ENCODE data around the gene FBXO44. TPM values are rescaled to one million over a fixed set of nuclear protein-coding genes. Genes with fewer than 3 reads are reported as not detected.
A peak's percentile ranks its signal among the peaks of the same experiment; 100 is the strongest.

The FBXO44 gene
- total RNA-seq, 2 experiments from 2014 or later: 14.4 to 15.9 TPM

- no peak for DNase-seq
- no peaks in the 10 kb centered on the region for H3K9me3 Mint-ChIP-seq
- peaks cover 16% of the 10 kb centered on the region for H3K27me3 Mint-ChIP-seq
- H3K4me3 Mint-ChIP-seq: no peak overlapping the region
- H3K27ac Mint-ChIP-seq: no peak overlapping the region
- peaks cover 4% of the 10 kb centered on the region for H3K36me3 Mint-ChIP-seq
- H3K4me1 Mint-ChIP-seq: peaks cover 7% of the 10 kb centered on the region
Measured at GRCh38 chr1:11684070-11684469, 29.4 kb downstream of the FBXO44 start.

GRCh38 chr1:11685210-11685752 lies 30.6 kb downstream of the FBXO44 start:
- Mint-ChIP-seq H3K36me3 (no peaks in the 10 kb centered on the region), H3K27me3 (peaks cover 27% of the 10 kb centered on the region), H3K27ac (no peak overlapping the region), H3K4me3 (no peak overlapping the region), H3K4me1 (peaks cover 9% of the 10 kb centered on the region), H3K9me3 (no peaks in the 10 kb centered on the region)
- DNase-seq: no peak

- Mint-ChIP-seq H3K4me1 (peaks cover 19% of the 10 kb centered on the region), H3K9me3 (no peaks in the 10 kb centered on the region), H3K27ac (no peak overlapping the region), H3K27me3 (peaks cover 51% of the 10 kb centered on the region), H3K4me3 (no peak overlapping the region), H3K36me3 (no peaks in the 10 kb centered on the region)
- DNase-seq: no peak
Measured at GRCh38 chr1:11688506-11688905, 33.8 kb downstream of the FBXO44 start.

GRCh38 chr1:11690397-11691301 lies 36.0 kb downstream of the FBXO44 start:
- no peaks in the 10 kb centered on the region for H3K36me3 Mint-ChIP-seq
- H3K27ac Mint-ChIP-seq: no peak overlapping the region
- DNase-seq: no peak
- peaks cover 57% of the 10 kb centered on the region for H3K27me3 Mint-ChIP-seq
- H3K4me3 Mint-ChIP-seq: no peak overlapping the region
- peaks cover 24% of the 10 kb centered on the region for H3K4me1 Mint-ChIP-seq
- no peaks in the 10 kb centered on the region for H3K9me3 Mint-ChIP-seq

GRCh38 chr1:11691302-11691914 lies 36.7 kb downstream of the FBXO44 start, which contains the start of gene DRAXIN:
Gene DRAXIN (plus strand): TSS chr1:11691710. CDS start chr1:11706259, 14,549 bp downstream.
- H3K4me3 Mint-ChIP-seq: peak within 1 kb of the TSS; percentile 63
- no peaks in the 10 kb centered on the region for H3K9me3 Mint-ChIP-seq
- H3K36me3 Mint-ChIP-seq: no peaks in the 10 kb centered on the region
- peak; percentile 21 for DNase-seq
- no peak within 1 kb of the TSS for H3K27ac Mint-ChIP-seq
- H3K27me3 Mint-ChIP-seq: peaks cover 57% of the 10 kb centered on the region
- peaks cover 24% of the 10 kb centered on the region for H3K4me1 Mint-ChIP-seq

GRCh38 chr1:11691928-11692711 lies 37.4 kb downstream of the FBXO44 start:
- Mint-ChIP-seq H3K27ac (no peak overlapping the region), H3K4me1 (peaks cover 24% of the 10 kb centered on the region), H3K4me3 (peak overlapping the region; percentile 63), H3K27me3 (peaks cover 57% of the 10 kb centered on the region), H3K9me3 (no peaks in the 10 kb centered on the region), H3K36me3 (no peaks in the 10 kb centered on the region)
- no peak for DNase-seq

GRCh38 chr1:11693024-11693590 lies 38.4 kb downstream of the FBXO44 start:
- Mint-ChIP-seq H3K9me3 (no peaks in the 10 kb centered on the region), H3K4me3 (peak overlapping the region; percentile 11), H3K36me3 (no peaks in the 10 kb centered on the region), H3K27ac (no peak overlapping the region), H3K4me1 (peaks cover 27% of the 10 kb centered on the region), H3K27me3 (peaks cover 50% of the 10 kb centered on the region)
- peak; percentile 51 for DNase-seq

GRCh38 chr1:11693917-11694316 lies 39.2 kb downstream of the FBXO44 start:
- Mint-ChIP-seq H3K9me3 (no peaks in the 10 kb centered on the region), H3K4me1 (peaks cover 27% of the 10 kb centered on the region), H3K4me3 (no peak overlapping the region), H3K27ac (no peak overlapping the region), H3K27me3 (peaks cover 42% of the 10 kb centered on the region), H3K36me3 (no peaks in the 10 kb centered on the region)
- no peak for DNase-seq

- Mint-ChIP-seq H3K27me3 (peaks cover 24% of the 10 kb centered on the region), H3K36me3 (no peaks in the 10 kb centered on the region), H3K27ac (no peak overlapping the region), H3K4me1 (peaks cover 18% of the 10 kb centered on the region), H3K4me3 (no peak overlapping the region), H3K9me3 (no peaks in the 10 kb centered on the region)
- no peak for DNase-seq
Measured at GRCh38 chr1:11695861-11696260, 41.2 kb downstream of the FBXO44 start.

- no peak overlapping the region for H3K27ac Mint-ChIP-seq
- H3K4me1 Mint-ChIP-seq: peaks cover 15% of the 10 kb centered on the region
- DNase-seq: no peak
- H3K4me3 Mint-ChIP-seq: no peak overlapping the region
- H3K27me3 Mint-ChIP-seq: peaks cover 19% of the 10 kb centered on the region
- no peaks in the 10 kb centered on the region for H3K9me3 Mint-ChIP-seq
- no peaks in the 10 kb centered on the region for H3K36me3 Mint-ChIP-seq
Measured at GRCh38 chr1:11697188-11697892, 42.7 kb downstream of the FBXO44 start.

GRCh38 chr1:11697893-11698210 lies 43.2 kb downstream of the FBXO44 start:
- H3K4me1 Mint-ChIP-seq: peaks cover 10% of the 10 kb centered on the region
- no peaks in the 10 kb centered on the region for H3K9me3 Mint-ChIP-seq
- no peaks in the 10 kb centered on the region for H3K36me3 Mint-ChIP-seq
- no peak for DNase-seq
- peaks cover 14% of the 10 kb centered on the region for H3K27me3 Mint-ChIP-seq
- H3K27ac Mint-ChIP-seq: no peak overlapping the region
- no peak overlapping the region for H3K4me3 Mint-ChIP-seq

GRCh38 chr1:11700601-11701467 lies 46.2 kb downstream of the FBXO44 start:
- H3K4me3 Mint-ChIP-seq: no peak overlapping the region

GRCh38 chr1:11701551-11701961 lies 46.9 kb downstream of the FBXO44 start:
- Mint-ChIP-seq H3K36me3 (no peaks in the 10 kb centered on the region), H3K9me3 (no peaks in the 10 kb centered on the region), H3K27ac (no peak overlapping the region), H3K27me3 (peaks cover 3% of the 10 kb centered on the region), H3K4me1 (peaks cover 3% of the 10 kb centered on the region), H3K4me3 (no peak overlapping the region)
- no peak for DNase-seq

More at GRCh38 chr1:11700601-11701467, 46.2 kb downstream of the FBXO44 start:
- Mint-ChIP-seq H3K36me3 (no peaks in the 10 kb centered on the region), H3K4me1 (peaks cover 3% of the 10 kb centered on the region), H3K27me3 (peaks cover 3% of the 10 kb centered on the region), H3K27ac (no peak overlapping the region), H3K9me3 (no peaks in the 10 kb centered on the region)
- no peak for DNase-seq
